BE2C (cell line): Measurements from ENCODE around the gene MCU.
A peak's percentile ranks its signal among the peaks of the same experiment; 100 is the strongest.
"Not testable (repeated sequence)": the region's sequence is repeated elsewhere in the genome, so short reads cannot be mapped to it uniquely, and the experiment has no call there.

Source experiments
- DNase-seq: peaks from one replicate; pipeline ENCODE4 v3.0.0-alpha.2; 2020
- H3K27me3 ChIP-seq: fragments of 250-450 bp; sonication (Bioruptor Pico); 2 replicates; pipeline ENCODE4 v1.5.1; 2020; ENCODE audit warnings: mild to moderate bottlenecking
- H3K36me3 ChIP-seq: fragments of 250-450 bp; sonication (Bioruptor Pico); 2 replicates; pipeline ENCODE4 v1.5.1; 2020; ENCODE audit warnings: mild to moderate bottlenecking
- H3K4me1 ChIP-seq: fragments of 250-450 bp; sonication (Bioruptor Pico); 2 replicates; pipeline ENCODE4 v1.5.1; 2020
- H3K4me3 ChIP-seq: 2 replicates; pipeline ENCODE4 v1.5.1; 2011; ENCODE audit warnings: low read depth, low read length
- H3K9me3 ChIP-seq: fragments of 250-450 bp; sonication (Bioruptor Pico); 2 replicates; pipeline ENCODE4 v1.5.1; 2020
- TF ChIP-seq, protein P1 (sequence below): IDR thresholded peaks from 2 replicates; pipeline ENCODE4 v1.5.1; 2012; ENCODE audit warnings: mild to moderate bottlenecking, low read depth, low read length

MCU gene

GRCh38 chr10:72736828-72737220 lies 44.9 kb downstream of the MCU start:
- Histone ChIP-seq H3K27me3 (no peaks in the 10 kb centered on the region), H3K9me3 (no peaks in the 10 kb centered on the region), H3K36me3 (no peaks in the 10 kb centered on the region), H3K4me3 (no peak overlapping the region), H3K4me1 (no peaks in the 10 kb centered on the region)
- no peak for DNase-seq
- TF ChIP-seq, protein P1, sequence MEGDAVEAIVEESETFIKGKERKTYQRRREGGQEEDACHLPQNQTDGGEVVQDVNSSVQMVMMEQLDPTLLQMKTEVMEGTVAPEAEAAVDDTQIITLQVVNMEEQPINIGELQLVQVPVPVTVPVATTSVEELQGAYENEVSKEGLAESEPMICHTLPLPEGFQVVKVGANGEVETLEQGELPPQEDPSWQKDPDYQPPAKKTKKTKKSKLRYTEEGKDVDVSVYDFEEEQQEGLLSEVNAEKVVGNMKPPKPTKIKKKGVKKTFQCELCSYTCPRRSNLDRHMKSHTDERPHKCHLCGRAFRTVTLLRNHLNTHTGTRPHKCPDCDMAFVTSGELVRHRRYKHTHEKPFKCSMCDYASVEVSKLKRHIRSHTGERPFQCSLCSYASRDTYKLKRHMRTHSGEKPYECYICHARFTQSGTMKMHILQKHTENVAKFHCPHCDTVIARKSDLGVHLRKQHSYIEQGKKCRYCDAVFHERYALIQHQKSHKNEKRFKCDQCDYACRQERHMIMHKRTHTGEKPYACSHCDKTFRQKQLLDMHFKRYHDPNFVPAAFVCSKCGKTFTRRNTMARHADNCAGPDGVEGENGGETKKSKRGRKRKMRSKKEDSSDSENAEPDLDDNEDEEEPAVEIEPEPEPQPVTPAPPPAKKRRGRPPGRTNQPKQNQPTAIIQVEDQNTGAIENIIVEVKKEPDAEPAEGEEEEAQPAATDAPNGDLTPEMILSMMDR: no peak

GRCh38 chr10:72737357-72737756 lies 45.4 kb downstream of the MCU start:
- H3K9me3 ChIP-seq, H3K27me3 ChIP-seq, H3K4me1 ChIP-seq, H3K36me3 ChIP-seq, H3K4me3 ChIP-seq, DNase-seq: not testable (repeated sequence)

GRCh38 chr10:72738486-72738885 lies 46.5 kb downstream of the MCU start:
- no peak for DNase-seq

DNA sequence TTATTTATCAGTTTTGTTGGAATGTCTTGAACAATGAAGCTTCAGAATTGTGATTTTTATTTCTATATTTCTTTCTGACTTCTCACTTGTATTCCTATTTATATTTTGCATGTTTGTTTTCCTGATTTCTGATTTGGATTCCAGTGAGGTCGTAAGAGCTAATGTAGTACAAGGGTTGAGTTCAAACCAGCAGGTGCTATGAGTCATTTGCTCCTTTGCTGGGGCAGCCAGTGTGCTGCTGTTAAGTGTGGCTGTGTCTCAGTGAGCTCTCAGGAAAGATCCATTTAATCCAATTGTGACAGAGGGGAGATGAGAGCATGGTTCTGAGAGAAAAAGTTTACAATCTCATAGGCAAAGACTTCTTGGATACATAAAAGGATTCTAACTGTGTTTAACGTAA lies 48.6 kb downstream of the MCU start:
- peak; percentile 50 for DNase-seq
- Histone ChIP-seq H3K4me1 (0 out of 2 replicates have a peak, but pooled peaks cover 3% of the 10 kb centered on the region), H3K36me3 (no peaks in the 10 kb centered on the region), H3K4me3 (no peak overlapping the region), H3K9me3 (no peaks in the 10 kb centered on the region), H3K27me3 (no peaks in the 10 kb centered on the region)
- TF ChIP-seq, protein P1: no peak

More at GRCh38 chr10:72738486-72738885, 46.5 kb downstream of the MCU start:
- Histone ChIP-seq H3K4me3 (no peak overlapping the region), H3K27me3 (no peaks in the 10 kb centered on the region), H3K36me3 (no peaks in the 10 kb centered on the region), H3K4me1 (no peaks in the 10 kb centered on the region), H3K9me3 (no peaks in the 10 kb centered on the region)
- TF ChIP-seq, protein P1: no peak

DNA sequence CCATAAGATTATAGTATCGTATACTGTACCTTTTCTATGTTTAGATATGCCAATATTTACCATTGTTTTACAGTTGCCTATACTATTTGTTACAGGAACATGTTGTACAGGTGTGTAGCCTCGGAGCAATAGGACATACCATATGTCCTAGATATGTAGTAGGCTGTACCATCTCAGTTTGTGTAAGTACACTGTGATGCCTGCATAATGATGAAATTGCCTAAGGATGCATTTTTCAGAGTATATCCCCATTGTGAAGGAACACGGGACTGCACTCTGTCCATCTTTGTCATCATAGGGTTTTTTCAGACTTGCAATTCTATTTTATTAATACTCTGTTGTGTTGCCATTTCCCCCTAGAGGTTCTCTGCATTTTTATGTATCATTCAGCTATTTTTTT lies 50.1 kb downstream of the MCU start:
- Histone ChIP-seq H3K9me3 (no peaks in the 10 kb centered on the region), H3K36me3 (no peaks in the 10 kb centered on the region), H3K27me3 (no peaks in the 10 kb centered on the region), H3K4me1 (0 out of 2 replicates have a peak, but pooled peaks cover 3% of the 10 kb centered on the region), H3K4me3 (no peak overlapping the region)
- TF ChIP-seq, protein P1: no peak
- DNase-seq: no peak

- Histone ChIP-seq H3K36me3 (no peaks in the 10 kb centered on the region), H3K4me3 (no peak overlapping the region), H3K9me3 (no peaks in the 10 kb centered on the region), H3K27me3 (no peaks in the 10 kb centered on the region), H3K4me1 (0 out of 2 replicates have a peak, but pooled peaks cover 3% of the 10 kb centered on the region)
- DNase-seq: no peak
- TF ChIP-seq, protein P1: no peak
Observed at GRCh38 chr10:72742797-72743196, 50.9 kb downstream of the MCU start.

- no peaks in the 10 kb centered on the region for H3K36me3 ChIP-seq
- DNase-seq: no peak
- no peaks in the 10 kb centered on the region for H3K27me3 ChIP-seq
- no peaks in the 10 kb centered on the region for H3K9me3 ChIP-seq
- TF ChIP-seq, protein P1: no peak
- H3K4me1 ChIP-seq: 0 out of 2 replicates have a peak, but pooled peaks cover 3% of the 10 kb centered on the region
- H3K4me3 ChIP-seq: no peak overlapping the region
Observed at GRCh38 chr10:72744566-72744965, 52.6 kb downstream of the MCU start.
